GM12878 (cell line): Measurements from ENCODE around the gene SRSF1. TPM values are rescaled to one million over a fixed set of nuclear protein-coding genes. Genes with fewer than 3 reads are reported as not detected.

Experiments
- ATAC-seq: fragments of 200-7000 bp; cut with Tn5 transposase; 3 replicates; pipeline ENCODE4 v1.9.1; 2020; ENCODE audit warnings: mild to moderate bottlenecking, moderate library complexity
- BruUV-seq: library from RNA; stranded (reverse); fragments of 400-500 nt; replicated peaks from 2 replicates; lab custom pipeline; 2021; lab: Mats Ljungman, UMichigan
- CTCF ChIA-PET: fragments of 300-600 bp; sonication (Branson Sonifier 250); formaldehyde crosslinking; extraction: SDS; loops from one replicate; lab custom pipeline; 2021; ENCODE audit warnings: inconsistent platforms; lab: Yijun Ruan, JAX
- POLR2A ChIA-PET: fragments of 350-600 bp; formaldehyde crosslinking; extraction: SDS; loops from one replicate; lab custom pipeline; 2021; ENCODE audit warnings: inconsistent platforms; lab: Charles Lee
- RAD21 ChIA-PET: fragments of 300-600 bp; sonication (Branson Sonifier 250); formaldehyde crosslinking; loops from one replicate; lab custom pipeline; 2023; ENCODE audit warnings: antibody characterized with exemption; ENCODE audit not compliant: unreplicated experiment; lab: Charles Lee
- SMC1A ChIA-PET: fragments of 300-600 bp; sonication (Branson Sonifier 250); formaldehyde crosslinking; loops from one replicate; lab custom pipeline; 2023; ENCODE audit not compliant: unreplicated experiment, uncharacterized antibody; lab: Charles Lee
- DNase-seq: peaks from one replicate; pipeline ENCODE4 v3.0.0-alpha.2; 2011; ENCODE audit warnings: low read depth, low spot score
- FAIRE-seq: peaks from 3 replicates; lab custom pipeline; 2011; peaks lifted over from hg19 to GRCh38; lab: Jason Lieb, UNC
- H2AFZ ChIP-seq: 2 replicates; pipeline ENCODE4 v1.6.0; 2011; ENCODE audit warnings: low read depth, low read length, control low read depth; ENCODE audit not compliant: control insufficient read depth
- H3K27ac ChIP-seq: 2 replicates; pipeline ENCODE4 v1.5.1; 2011; ENCODE audit warnings: control low read depth; ENCODE audit not compliant: control insufficient read depth, insufficient read depth
- H3K27me3 ChIP-seq, 2 experiments: replicated peaks in 1 of 2; 2 replicates each; pipeline versions ENCODE4 v1.6.0 to v1.6.1; 2011; ENCODE audit warnings: low read length in 1 of 2; ENCODE audit not compliant: control insufficient read depth in 2 of 2, insufficient read depth in 2 of 2
- H3K36me3 ChIP-seq, 2 experiments: 2 replicates each; pipeline ENCODE4 v1.5.1; 2011; ENCODE audit warnings: low read length in 1 of 2; ENCODE audit not compliant: control insufficient read depth in 2 of 2, insufficient read depth in 2 of 2
- H3K4me1 ChIP-seq: 2 replicates; pipeline ENCODE4 v1.6.1; 2011; ENCODE audit warnings: mild to moderate bottlenecking, low read length, moderate library complexity, mixed read lengths; ENCODE audit not compliant: control insufficient read depth, insufficient read depth
- H3K4me2 ChIP-seq: 2 replicates; pipeline ENCODE4 v1.6.0; 2011; ENCODE audit warnings: control low read depth; ENCODE audit not compliant: control insufficient read depth, insufficient read depth
- H3K4me3 ChIP-seq: fragments of 200-600 bp; sonication (generic); 2 replicates; pipeline ENCODE4 v1.5.1; 2016
- H3K79me2 ChIP-seq: 2 replicates; pipeline ENCODE4 v1.6.0; 2011; ENCODE audit warnings: low read length; ENCODE audit not compliant: control insufficient read depth, insufficient read depth
- H3K9ac ChIP-seq: 2 replicates; pipeline ENCODE4 v1.8.0; 2011; ENCODE audit warnings: low read length, control low read depth, mixed read lengths; ENCODE audit not compliant: control insufficient read depth, insufficient read depth
- H3K9me3 ChIP-seq: replicated peaks from 3 replicates; pipeline ENCODE4 v1.5.1; 2011; ENCODE audit warnings: mild to moderate bottlenecking, low read length; ENCODE audit not compliant: control insufficient read depth, insufficient read depth
- H4K20me1 ChIP-seq: 2 replicates; pipeline ENCODE4 v1.6.0; 2011; ENCODE audit not compliant: control insufficient read depth, insufficient read depth
- CEBPZ ChIP-seq: fragments of 150-350 bp; IDR thresholded peaks from 2 replicates; pipeline ENCODE4 v1.6.1; 2016; ENCODE audit warnings: low read depth, low read length
- KLF5 ChIP-seq: fragments of 450-650 bp; IDR thresholded peaks from 2 replicates; pipeline ENCODE4 v1.6.1; 2014; ENCODE audit warnings: mild to moderate bottlenecking; ENCODE audit not compliant: partially characterized antibody
- POLR2A ChIP-seq: IDR thresholded peaks from 2 replicates; pipeline ENCODE4 v1.6.1; 2011; ENCODE audit warnings: low read depth, mild to moderate bottlenecking, low read length
- SRF ChIP-seq, 2 experiments: IDR thresholded peaks; 2 replicates each; pipeline ENCODE4 v1.6.1; 2011; ENCODE audit warnings: low read depth in 2 of 2, low read length in 2 of 2, mild to moderate bottlenecking in 1 of 2, moderate library complexity in 1 of 2
- SUPT20H ChIP-seq: IDR thresholded peaks from 2 replicates; pipeline ENCODE4 v1.6.1; 2011; ENCODE audit warnings: low read depth, mild to moderate bottlenecking, low read length, moderate library complexity, borderline replicate concordance; ENCODE audit not compliant: control insufficient read depth
- USF1 ChIP-seq: IDR thresholded peaks from 2 replicates; pipeline ENCODE4 v1.6.1; 2011; ENCODE audit warnings: borderline replicate concordance, low read depth, mild to moderate bottlenecking, moderate library complexity, mixed read lengths, low read length; ENCODE audit not compliant: insufficient read depth; ENCODE audit errors: extremely low read length
- in situ Hi-C: fragments of 300-500 bp; cut with MboI; formaldehyde crosslinking; loops from 9 replicates; pipeline ENCODE4 v1.14.3; 2018; ENCODE audit warnings: mixed read lengths
- intact Hi-C: fragments of 100-400 bp; cut with micrococcal nuclease; formaldehyde crosslinking; loops from one replicate; pipeline ENCODE4 v1.14.2; 2022; ENCODE audit not compliant: unreplicated experiment
- polyA plus RNA-seq, 11 experiments: library from polyadenylated mRNA; depleted of rRNA in 4 of 11; unstranded in 6 of 11; stranded (reverse) in 5 of 11; fragments of >200 nt; fragmentation: Nextera tagmentation in 4 of 11; fragmentation: Illumina TruSeq in 1 of 11; extraction: Ambion mirVana in 4 of 11; extraction: Trizol in 1 of 11; gene quantifications; 1 replicate in 1 of 11; 2 replicates in 10 of 11; pipeline versions ENCODE4 v1.2.1 to v1.2.3, GENCODE V29; 2011 to 2016; ENCODE audit warnings: inconsistent platforms in 2 of 11, missing spikeins in 2 of 11, low read depth in 1 of 11
- total RNA-seq, 4 experiments: library from RNA; depleted of rRNA in 3 of 4; stranded (reverse); fragments of >200 nt in 3 of 4; fragmentation: Illumina TruSeq in 1 of 4; extraction: Trizol in 1 of 4; gene quantifications; 2 replicates each; pipeline versions ENCODE4 v1.2.1 to v1.2.3, GENCODE V29; 2013 to 2021

The SRSF1 gene
- total and polyA plus RNA-seq, 10 of the 15 experiments (the other 5 are each of a cell fraction or from before 2014, with no cell fraction given): 101 to 474 (median 404) TPM

GRCh38 chr17:58019521-58019920 is 12.5 kb upstream of the SRSF1 start:
- Histone ChIP-seq H3K27ac (no peak overlapping the region), H3K4me2 (no peak overlapping the region), H3K79me2 (no peaks in the 10 kb centered on the region), H4K20me1 (no peaks in the 10 kb centered on the region), H3K36me3 (no peaks in the 10 kb centered on the region), H3K27me3 (no peaks in the 10 kb centered on the region), H3K9me3 (no peaks in the 10 kb centered on the region), H2AFZ (no peak overlapping the region), H3K4me3 (no peak overlapping the region), H3K4me1 (no peaks in the 10 kb centered on the region), H3K9ac (no peak overlapping the region)
- DNase-seq (no peak), FAIRE-seq (no peak), ATAC-seq (no peak)
- ChIA-PET CTCF (interaction anchor here (1.3 to 2.8 kb wide), 2 partner anchors 20 to 34 kb away, joined by 3 to 15 read pairs; no protein-coding TSS in a partner anchor), SMC1A (no interaction called here), RAD21 (no interaction called here), POLR2A (no interaction called here)
- intact Hi-C loops: no loop called here
- in situ Hi-C loops: no loop called here
- TF ChIP-seq SRF (IDR thresholded peaks at IDR 0.05; ENCODE audit: low read depth in 2 of 2, low read length in 2 of 2) (no peak), POLR2A (no peak), USF1 (no peak), KLF5 (no peak), CEBPZ (no peak), SUPT20H (no peak)
- no TSS peak for BruUV-seq
